ENCODE data around the gene GMDS.

GRCh38 chr6:1598433-1598832 lies 647.0 kb downstream of the GMDS start:
- TF ChIP-seq ISL1 (CRISPR knock-in tag; IDR thresholded peaks at IDR 0.05) (no peak), ESRRG (CRISPR knock-in tag; IDR thresholded peaks at IDR 0.05) (no peak), ZNF70 (CRISPR knock-in tag; IDR thresholded peaks at IDR 0.05) (no peak), RARB (CRISPR knock-in tag; IDR thresholded peaks at IDR 0.05) (no peak), ZFP30 (CRISPR knock-in tag; IDR thresholded peaks at IDR 0.05) (no peak), ARNTL (CRISPR knock-in tag; IDR thresholded peaks at IDR 0.05; ENCODE audit: borderline replicate concordance, low read depth) (no peak)
- TF ChIP-seq, protein P1, sequence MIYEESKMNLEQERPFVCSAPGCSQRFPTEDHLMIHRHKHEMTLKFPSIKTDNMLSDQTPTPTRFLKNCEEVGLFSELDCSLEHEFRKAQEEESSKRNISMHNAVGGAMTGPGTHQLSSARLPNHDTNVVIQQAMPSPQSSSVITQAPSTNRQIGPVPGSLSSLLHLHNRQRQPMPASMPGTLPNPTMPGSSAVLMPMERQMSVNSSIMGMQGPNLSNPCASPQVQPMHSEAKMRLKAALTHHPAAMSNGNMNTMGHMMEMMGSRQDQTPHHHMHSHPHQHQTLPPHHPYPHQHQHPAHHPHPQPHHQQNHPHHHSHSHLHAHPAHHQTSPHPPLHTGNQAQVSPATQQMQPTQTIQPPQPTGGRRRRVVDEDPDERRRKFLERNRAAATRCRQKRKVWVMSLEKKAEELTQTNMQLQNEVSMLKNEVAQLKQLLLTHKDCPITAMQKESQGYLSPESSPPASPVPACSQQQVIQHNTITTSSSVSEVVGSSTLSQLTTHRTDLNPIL (CRISPR knock-in tag; IDR thresholded peaks at IDR 0.05; ENCODE audit: low read depth): no peak

All from SK-N-SH treated with all-trans-retinoic acid at 6 μM for 48 hours (cell line).